ENCODE measurements around the gene KDM5C. TPM values are rescaled to one million over a fixed set of nuclear protein-coding genes. Genes with fewer than 3 reads are reported as not detected.

Gene KDM5C
- total RNA-seq, 1 experiment from 2014 or later, result 89.8 TPM

- H3K27ac ChIP-seq (ENCODE audit: low read length), result peak overlapping the region; percentile 98
- H4K20me1 ChIP-seq (ENCODE audit: low read length), result no peaks in the 10 kb centered on the region
- peaks cover 7% of the 10 kb centered on the region; the same call in 1 of the 2 replicates for H3K79me2 ChIP-seq (ENCODE audit: low read length)
- no peaks in the 10 kb centered on the region for H3K9me3 ChIP-seq (ENCODE audit: low read length)
- peaks cover 54% of the 10 kb centered on the region for H3K4me1 ChIP-seq (ENCODE audit: insufficient read depth, low read length)
- no peaks in the 10 kb centered on the region for H3K27me3 ChIP-seq (ENCODE audit: low read length)
- ATAC-seq, result peak; percentile 39
- no peaks in the 10 kb centered on the region for H3K36me3 ChIP-seq (ENCODE audit: low read depth, low read length)
- TF ChIP-seq EZH2phosphoT487 (IDR thresholded peaks at IDR 0.05; ENCODE audit: borderline replicate concordance, low read length), result no peak
- TF ChIP-seq CTCF (conservative IDR thresholded peaks at IDR 0.05; ENCODE audit: low read depth, low read length), result no peak
- no peak overlapping the region for H2AFZ ChIP-seq (ENCODE audit: low read length)
- DNase-seq, result peak; percentile 82
- intact Hi-C loops (cut with micrococcal nuclease), result no loop called here
- peak overlapping the region; percentile 71 for H3K4me2 ChIP-seq (ENCODE audit: low read length)
- no peaks in the 10 kb centered on the region for H3K9me2 ChIP-seq (replicated peaks; ENCODE audit: low read length)
- H3K9ac ChIP-seq (ENCODE audit: low read length), result peak overlapping the region; percentile 66
- ChIA-PET CTCF (interaction anchor here (1.3 kb wide), 1 partner anchor 15 kb away, joined by 4 read pairs; the partner anchor contains the start of gene IQSEC2), POLR2A (ENCODE audit: unreplicated experiment) (interaction anchor here (0.6 kb wide), 1 partner anchor 1095 kb away, joined by 6 read pairs; no protein-coding TSS in a partner anchor)
- BruUV-seq (replicated peaks), result TSS peak; percentile 49
- no peaks in the 10 kb centered on the region for H3F3A ChIP-seq (ENCODE audit: low read length, unreplicated experiment)
- peak overlapping the region; percentile 15; the same call in 1 of the 2 replicates for H3K4me3 ChIP-seq (ENCODE audit: low read length)
These were observed 41.0 kb upstream of the KDM5C start for GRCh38 chrX:53265771-53266574.

- Histone ChIP-seq H3K4me2 (ENCODE audit: low read length) (peak overlapping the region; percentile 71), H3K27me3 (ENCODE audit: low read length) (no peaks in the 10 kb centered on the region), H3K4me1 (ENCODE audit: insufficient read depth, low read length) (peaks cover 54% of the 10 kb centered on the region), H3K9ac (ENCODE audit: low read length) (peak overlapping the region; percentile 76), H3K9me2 (replicated peaks; ENCODE audit: low read length) (no peaks in the 10 kb centered on the region), H2AFZ (ENCODE audit: low read length) (no peak overlapping the region), H3K79me2 (ENCODE audit: low read length) (peaks cover 7% of the 10 kb centered on the region; the same call in 1 of the 2 replicates), H3F3A (ENCODE audit: low read length, unreplicated experiment) (no peaks in the 10 kb centered on the region), H3K36me3 (ENCODE audit: low read depth, low read length) (no peaks in the 10 kb centered on the region), H3K27ac (ENCODE audit: low read length) (peak overlapping the region; percentile 98), H4K20me1 (ENCODE audit: low read length) (no peaks in the 10 kb centered on the region), H3K4me3 (ENCODE audit: low read length) (0 out of 2 replicates have a peak overlapping the region, but pooled peaks have one; percentile 23), H3K9me3 (ENCODE audit: low read length) (no peaks in the 10 kb centered on the region)
- peak; percentile 76 for ATAC-seq
- no TSS peak for BruUV-seq (replicated peaks)
- intact Hi-C loops (cut with micrococcal nuclease), result loop anchor here (1.0 kb wide), 1 partner anchor 18 kb away; the partner anchor contains the start of gene IQSEC2
- ChIA-PET CTCF (interaction anchor here (1.4 kb wide), 1 partner anchor 50 kb away, joined by 4 read pairs; no protein-coding TSS in a partner anchor), POLR2A (ENCODE audit: unreplicated experiment) (interaction anchor here (1.1 kb wide), 1 partner anchor 38 kb away, joined by 4 read pairs; no protein-coding TSS in a partner anchor)
- no peak for TF ChIP-seq CTCF (conservative IDR thresholded peaks at IDR 0.05; ENCODE audit: low read depth, low read length)
- no peak for TF ChIP-seq EZH2 (IDR thresholded peaks at IDR 0.05; ENCODE audit: low read length, unreplicated experiment)
- no peak for TF ChIP-seq EZH2phosphoT487 (IDR thresholded peaks at IDR 0.05; ENCODE audit: borderline replicate concordance, low read length)
- peak; percentile 92 for DNase-seq
These were observed 38.6 kb upstream of the KDM5C start for GRCh38 chrX:53263597-53264094.

Measured in PC-3 (cell line).